H9 (cell line): Measurements from ENCODE around the gene DIPK1B. TPM values are rescaled to one million over a fixed set of nuclear protein-coding genes. Genes with fewer than 3 reads are reported as not detected.

Source experiments
- DNase-seq: peaks from one replicate; pipeline ENCODE4 v3.0.0-alpha.2; 2017
- H2AFZ ChIP-seq: one replicate; pipeline ENCODE4 v1.6.1; 2013; ENCODE audit warnings: mild to moderate bottlenecking, low read length, control low read depth, moderate library complexity
- H2AK5ac ChIP-seq: 2 replicates; pipeline ENCODE4 v1.6.1; 2013; ENCODE audit warnings: low read length, control low read depth, mixed read lengths; ENCODE audit not compliant: insufficient read length
- H2BK120ac ChIP-seq: one replicate; pipeline ENCODE4 v1.6.1; 2013; ENCODE audit warnings: low read depth, mild to moderate bottlenecking, low read length, control low read depth, inconsistent platforms; ENCODE audit not compliant: poor library complexity, severe bottlenecking
- H2BK12ac ChIP-seq: 2 replicates; pipeline ENCODE4 v1.6.1; 2013; ENCODE audit warnings: low read length, control low read depth, mixed read lengths, low read depth; ENCODE audit not compliant: insufficient read length
- H2BK15ac ChIP-seq: 2 replicates; pipeline ENCODE4 v1.6.1; 2013; ENCODE audit warnings: low read depth, low read length, control low read depth
- H2BK20ac ChIP-seq: one replicate; pipeline ENCODE4 v1.6.1; 2013; ENCODE audit warnings: low read depth, mild to moderate bottlenecking, low read length, control low read depth, inconsistent platforms; ENCODE audit not compliant: poor library complexity, severe bottlenecking
- H2BK5ac ChIP-seq: 2 replicates; pipeline ENCODE4 v1.6.1; 2013; ENCODE audit warnings: low read length, control low read depth, mixed read lengths; ENCODE audit not compliant: insufficient read length
- H3K14ac ChIP-seq: 2 replicates; pipeline ENCODE4 v1.6.1; 2013; ENCODE audit warnings: low read length, control low read depth; ENCODE audit not compliant: insufficient read depth
- H3K18ac ChIP-seq: 2 replicates; pipeline ENCODE4 v1.6.1; 2013; ENCODE audit warnings: low read depth, mild to moderate bottlenecking, mixed read lengths, low read length, control low read depth; ENCODE audit not compliant: insufficient read length
- H3K23ac ChIP-seq: 2 replicates; pipeline ENCODE4 v1.6.1; 2013; ENCODE audit warnings: low read length, control low read depth, mixed read lengths, low read depth; ENCODE audit not compliant: insufficient read length
- H3K23me2 ChIP-seq: 2 replicates; pipeline ENCODE4 v1.6.1; 2013; ENCODE audit warnings: low read depth, mild to moderate bottlenecking, mixed read lengths, low read length, control low read depth; ENCODE audit not compliant: insufficient read length, poor library complexity, severe bottlenecking
- H3K27ac ChIP-seq: 2 replicates; pipeline ENCODE4 v1.5.1; 2013; ENCODE audit warnings: low read length, control low read depth, mixed read lengths, low read depth; ENCODE audit not compliant: insufficient read length
- H3K27me3 ChIP-seq: 2 replicates; pipeline ENCODE4 v1.6.1; 2013; ENCODE audit warnings: low read length, control low read depth, inconsistent platforms; ENCODE audit not compliant: insufficient read depth
- H3K4ac ChIP-seq: 2 replicates; pipeline ENCODE4 v1.6.1; 2013; ENCODE audit warnings: low read depth, mild to moderate bottlenecking, control low read depth, inconsistent platforms, low read length, moderate library complexity
- H3K4me1 ChIP-seq: 2 replicates; pipeline ENCODE4 v1.6.1; 2013; ENCODE audit warnings: low read length, control low read depth, inconsistent platforms; ENCODE audit not compliant: insufficient read depth
- H3K4me2 ChIP-seq: 2 replicates; pipeline ENCODE4 v1.6.1; 2013; ENCODE audit warnings: low read length, control low read depth, mixed read lengths; ENCODE audit not compliant: insufficient read length, insufficient read depth
- H3K56ac ChIP-seq: 2 replicates; pipeline ENCODE4 v1.6.1; 2013; ENCODE audit warnings: low read depth, mild to moderate bottlenecking, mixed read lengths, low read length, control low read depth; ENCODE audit not compliant: insufficient read length
- H3K79me1 ChIP-seq: 2 replicates; pipeline ENCODE4 v1.6.1; 2013; ENCODE audit warnings: low read depth, mild to moderate bottlenecking, moderate library complexity, low read length, control low read depth, inconsistent platforms; ENCODE audit not compliant: insufficient read depth, poor library complexity, severe bottlenecking
- H3K79me2 ChIP-seq: 2 replicates; pipeline ENCODE4 v1.6.1; 2013; ENCODE audit warnings: low read length, control low read depth, inconsistent platforms; ENCODE audit not compliant: insufficient read depth
- H3K9ac ChIP-seq: 2 replicates; pipeline ENCODE4 v1.6.1; 2013; ENCODE audit warnings: low read length, control low read depth, mixed read lengths; ENCODE audit not compliant: insufficient read length; ENCODE audit errors: extremely low read depth
- H3K9me3 ChIP-seq: one replicate; pipeline ENCODE4 v1.6.1; 2013; ENCODE audit warnings: low read depth, low read length, inconsistent platforms; ENCODE audit not compliant: control insufficient read depth
- H3T11ph ChIP-seq: one replicate; pipeline ENCODE4 v1.6.1; 2013; ENCODE audit warnings: mild to moderate bottlenecking, low read length, control low read depth, inconsistent platforms
- H4K20me1 ChIP-seq: one replicate; pipeline ENCODE4 v1.6.1; 2013; ENCODE audit not compliant: control insufficient read depth, insufficient read length, insufficient read depth
- H4K5ac ChIP-seq: 2 replicates; pipeline ENCODE4 v1.6.1; 2013; ENCODE audit warnings: low read depth, mild to moderate bottlenecking, mixed read lengths, low read length, control low read depth; ENCODE audit not compliant: insufficient read length
- H4K8ac ChIP-seq: replicated peaks from 2 replicates; pipeline ENCODE4 v1.6.1; 2013; ENCODE audit warnings: low read length, control low read depth, mixed read lengths, low read depth; ENCODE audit not compliant: insufficient read length
- H4K91ac ChIP-seq: 2 replicates; pipeline ENCODE4 v1.6.1; 2013; ENCODE audit warnings: low read depth, mild to moderate bottlenecking, moderate library complexity, mixed read lengths, low read length, control low read depth; ENCODE audit not compliant: insufficient read length
- H3K27ac Mint-ChIP-seq, 3 experiments: 2 replicates in 2 of 3; 3 replicates in 1 of 3; pipeline ENCODE4 v1.8.0; 2020 to 2021; ENCODE audit warnings: mixed read lengths in 3 of 3, mild to moderate bottlenecking in 1 of 3, moderate library complexity in 1 of 3
- H3K27me3 Mint-ChIP-seq: 2 replicates; pipeline ENCODE4 v1.8.0; 2021; ENCODE audit warnings: low read depth, mild to moderate bottlenecking, moderate library complexity, mixed read lengths
- H3K36me3 Mint-ChIP-seq, 3 experiments: 2 replicates in 2 of 3; 3 replicates in 1 of 3; pipeline ENCODE4 v1.8.0; 2020 to 2021; ENCODE audit warnings: low read depth in 3 of 3, mixed read lengths in 3 of 3; ENCODE audit not compliant: insufficient read depth in 1 of 3
- H3K4me1 Mint-ChIP-seq, 2 experiments: 2 replicates each; pipeline ENCODE4 v1.8.0; 2020; ENCODE audit warnings: mixed read lengths in 2 of 2
- H3K4me3 Mint-ChIP-seq, 2 experiments: 2 replicates in 1 of 2; 3 replicates in 1 of 2; pipeline ENCODE4 v1.8.0; 2020 to 2021; ENCODE audit warnings: mild to moderate bottlenecking in 2 of 2, mixed read lengths in 2 of 2, moderate library complexity in 1 of 2
- H3K9me3 Mint-ChIP-seq, 2 experiments: 2 replicates in 1 of 2; 3 replicates in 1 of 2; pipeline ENCODE4 v1.8.0; 2020; ENCODE audit warnings: mild to moderate bottlenecking in 2 of 2, mixed read lengths in 2 of 2, moderate library complexity in 1 of 2
- CTCF ChIP-seq: fragments of 200-600 bp; sonication (generic); conservative IDR thresholded peaks from 3 replicates; pipeline ENCODE4 v1.8.0; 2021; ENCODE audit warnings: antibody characterized with exemption, mild to moderate bottlenecking
- WGBS: extraction: QIAGEN DNeasy Blood & Tissue Kit; methylation state at CpG from one replicate; pipeline ENCODE4 v1.1.7; 2013; ENCODE audit warnings: missing lambda C conversion rate, low lambda C conversion rate, mixed read lengths; ENCODE audit not compliant: insufficient read length; ENCODE audit errors: extremely low coverage; 5-methylcytosine and 5-hydroxymethylcytosine counted together
- total RNA-seq: library from RNA; stranded (reverse); gene quantifications from 2 replicates; pipeline ENCODE4 v1.2.1, GENCODE V29; 2021

Gene DIPK1B
- total RNA-seq, 1 experiment from 2014 or later: 40.3 TPM

DNA sequence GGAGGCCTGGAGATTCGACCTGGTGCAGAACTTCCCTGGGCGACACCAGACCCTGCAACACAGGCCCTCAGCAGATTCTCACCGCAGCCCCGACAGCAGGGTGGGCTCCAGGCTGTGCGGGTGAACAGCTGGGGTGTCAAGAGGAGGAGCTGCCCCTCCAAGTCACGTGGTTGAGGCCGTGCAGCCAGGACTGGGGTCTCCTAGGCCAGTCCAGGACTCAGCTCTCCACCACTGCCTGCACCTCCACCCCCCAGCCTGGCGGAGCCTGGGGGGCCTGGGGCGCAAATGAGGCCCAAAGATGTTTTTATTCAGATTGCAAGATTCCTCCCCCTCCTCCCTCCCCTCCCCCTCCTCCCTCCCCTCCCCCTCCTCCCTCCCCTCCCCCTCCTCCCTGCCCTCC, 15.9 kb upstream of the DIPK1B start:
- Histone ChIP-seq H4K5ac (no peak overlapping the region), H3K27ac (no peak overlapping the region), H2BK20ac (no peak overlapping the region), H2BK12ac (no peak overlapping the region), H2AFZ (no peak overlapping the region), H3K9me3 (no peaks in the 10 kb centered on the region), H4K8ac (no peak overlapping the region), H2BK120ac (no peak overlapping the region), H4K20me1 (no peaks in the 10 kb centered on the region), H3K4ac (no peak overlapping the region), H2BK5ac (no peak overlapping the region), H3K9ac (no peak overlapping the region), H4K91ac (no peak overlapping the region), H2AK5ac (no peak overlapping the region), H3K56ac (no peak overlapping the region), H3K23me2 (no peaks in the 10 kb centered on the region), H3K4me1 (no peaks in the 10 kb centered on the region), H2BK15ac (no peak overlapping the region), H3K23ac (no peak overlapping the region), H3K79me2 (no peaks in the 10 kb centered on the region), H3T11ph (no peak overlapping the region), H3K27me3 (no peaks in the 10 kb centered on the region), H3K79me1 (no peaks in the 10 kb centered on the region), H3K14ac (no peak overlapping the region), H3K4me2 (no peak overlapping the region), H3K18ac (peak overlapping the region; percentile 25)
- no peak for DNase-seq
- Mint-ChIP-seq H3K27ac (no peak overlapping the region), H3K9me3 (no peaks in the 10 kb centered on the region; a peak in 1 of 5 replicates), H3K36me3 (no peaks in the 10 kb centered on the region), H3K4me1 (peaks cover 5 to 23% of the 10 kb centered on the region in 2 experiments), H3K4me3 (no peak overlapping the region), H3K27me3 (peaks cover 29% of the 10 kb centered on the region)
- no CpG with 5 or more reads among the region's 9 CpGs for WGBS
- TF ChIP-seq CTCF: no peak
